Stimulated activated CD4-positive, alpha-beta T cell treated with anti-CD3 and anti-CD28 coated beads, Interleukin-4, amount 100 ng/mL, for 24 hours (primary cell): Measurements from ENCODE around the gene ITSN1.
A peak's percentile ranks its signal among the peaks of the same experiment; 100 is the strongest.
"Not testable (repeated sequence)": the region's sequence is repeated elsewhere in the genome, so short reads cannot be mapped to it uniquely, and the experiment has no call there.

Experiments used
- DNase-seq: peaks from one replicate; pipeline ENCODE4 v3.0.0-alpha.2; 2020

ITSN1 gene

GRCh38 chr21:33867868-33868267, 225.6 kb downstream of the ITSN1 start:
- DNase-seq = not testable (repeated sequence)

- no peak for DNase-seq
Observed at GRCh38 chr21:33869873-33870272, 227.6 kb downstream of the ITSN1 start.

GRCh38 chr21:33870768-33871167, 228.5 kb downstream of the ITSN1 start:
- DNase-seq = no peak

DNA sequence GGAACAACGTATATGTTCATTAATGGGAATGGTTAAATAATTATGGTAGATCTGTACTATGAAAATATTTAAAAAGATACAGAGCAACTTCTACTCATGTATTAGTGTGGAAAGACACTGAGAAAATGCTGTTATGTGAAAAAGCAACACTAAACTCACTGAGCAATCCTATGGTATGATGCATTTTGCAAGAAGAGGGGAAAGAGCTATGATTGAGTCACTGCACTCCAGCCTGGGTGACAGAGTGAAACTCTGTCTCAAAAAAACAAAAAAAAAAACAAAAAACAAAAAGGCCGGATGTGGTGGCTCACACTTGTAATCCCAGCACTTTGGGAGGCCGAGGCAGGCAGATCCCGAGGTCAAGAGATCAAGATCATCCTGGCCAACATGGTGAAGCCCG, 228.9 kb downstream of the ITSN1 start:
- DNase-seq = no peak

GRCh38 chr21:33872881-33873515, 230.7 kb downstream of the ITSN1 start:
- DNase-seq = no peak

- no peak for DNase-seq
Observed at GRCh38 chr21:33874161-33874560, 231.9 kb downstream of the ITSN1 start.

DNA sequence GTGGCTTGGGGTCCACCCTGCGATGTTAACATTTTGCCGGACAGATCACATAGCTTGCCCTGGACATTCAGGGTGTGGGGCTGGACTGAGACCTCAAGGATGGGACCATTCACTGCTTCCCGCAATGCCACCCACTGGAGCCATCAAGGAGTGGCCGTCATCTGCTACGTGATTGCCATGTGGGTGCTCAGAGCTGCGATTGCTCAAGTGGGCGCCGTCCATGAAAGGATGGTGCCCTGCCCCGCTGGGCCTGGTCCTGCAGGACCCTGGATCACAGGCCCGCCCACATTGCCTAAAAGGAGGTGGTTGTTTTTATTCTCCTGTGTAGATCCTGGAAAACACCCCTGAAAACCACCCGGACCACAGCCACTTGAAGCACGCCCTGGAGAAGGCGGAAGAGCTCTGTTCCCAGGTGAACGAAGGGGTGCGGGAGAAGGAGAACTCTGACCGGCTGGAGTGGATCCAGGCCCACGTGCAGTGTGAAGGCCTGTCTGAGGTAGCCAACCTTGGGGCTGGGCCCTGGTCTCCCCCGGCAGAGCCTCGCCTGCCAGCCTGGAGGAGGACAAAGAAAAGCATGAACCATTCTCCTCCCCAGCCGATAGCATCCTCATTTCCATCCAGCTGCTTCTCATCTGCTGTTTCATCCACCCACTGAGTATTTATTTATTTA, 232.9 kb downstream of the ITSN1 start:
- no peak for DNase-seq

DNA sequence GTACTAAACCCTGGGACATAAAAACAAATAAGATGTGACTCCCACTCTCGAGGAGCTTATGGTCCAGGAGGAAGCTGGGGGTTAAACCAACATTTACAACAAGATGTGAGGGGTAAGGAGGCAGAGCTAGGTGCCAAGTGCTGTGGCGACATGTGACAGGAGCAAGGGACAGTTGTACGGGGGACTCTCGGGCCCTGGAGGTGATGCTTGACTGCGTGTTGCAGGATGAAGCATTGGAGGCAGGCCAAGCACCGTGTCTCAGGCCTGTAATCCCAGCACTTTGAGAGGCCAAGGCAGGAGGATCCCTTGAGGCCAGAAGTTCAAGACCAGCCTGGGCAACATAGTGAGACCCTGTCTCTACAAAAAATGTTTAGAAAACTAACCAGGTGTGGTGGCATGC, 236.5 kb downstream of the ITSN1 start:
- DNase-seq = no peak

DNA sequence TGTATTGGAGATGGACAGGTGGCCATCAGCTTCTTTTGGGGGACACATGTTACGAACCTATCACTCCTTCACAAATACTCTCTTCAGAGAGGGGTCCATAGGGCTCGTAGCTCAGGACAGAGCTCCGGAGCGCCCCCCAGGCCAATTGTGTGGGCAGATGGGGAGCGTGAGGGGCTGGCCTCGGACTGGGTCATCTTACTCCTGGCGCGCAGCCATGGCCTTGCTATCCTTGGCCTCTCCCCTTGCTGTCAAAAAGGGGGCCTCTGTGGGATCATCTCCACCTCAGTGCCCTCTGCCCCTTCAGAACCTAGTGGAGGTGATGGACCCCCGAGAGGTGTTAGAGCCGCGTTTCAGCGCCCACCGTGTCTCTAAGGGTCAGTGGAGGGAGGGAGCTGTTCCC, 238.3 kb downstream of the ITSN1 start:
- no peak for DNase-seq

DNA sequence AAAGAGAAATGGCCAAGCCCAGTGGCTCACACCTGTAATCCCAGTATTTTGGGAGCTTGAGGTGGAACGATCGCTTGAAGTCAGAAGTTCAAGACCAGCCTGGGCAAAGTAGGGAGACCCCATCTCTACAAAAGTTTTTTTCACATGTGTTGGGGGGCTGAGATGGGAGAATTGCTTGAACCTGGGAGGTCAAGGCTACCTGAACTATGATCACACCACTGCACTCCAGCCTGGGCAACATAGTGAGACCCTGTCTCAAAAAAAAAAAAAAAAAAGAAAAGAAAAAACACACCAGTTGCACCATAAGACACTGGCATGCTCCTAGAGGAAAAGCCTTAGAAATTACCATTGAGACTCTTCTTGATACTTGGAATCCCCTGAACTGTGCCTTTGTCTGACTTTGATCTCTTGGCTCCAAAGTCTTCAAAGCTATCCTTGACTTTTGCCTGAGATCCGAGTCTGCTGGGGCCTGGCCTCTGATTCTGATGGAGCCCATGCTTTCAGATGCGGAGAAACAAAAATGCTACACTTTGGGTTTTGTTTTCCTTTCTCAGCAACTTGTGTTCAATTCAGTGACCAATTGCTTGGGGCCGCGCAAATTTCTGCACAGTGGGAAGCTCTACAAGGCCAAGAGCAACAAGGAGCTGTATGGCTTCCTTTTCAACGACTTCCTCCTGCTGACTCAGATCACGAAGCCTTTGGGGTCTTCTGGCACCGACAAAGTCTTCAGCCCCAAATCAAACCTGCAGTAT, 239.6 kb downstream of the ITSN1 start:
- no peak for DNase-seq

DNA sequence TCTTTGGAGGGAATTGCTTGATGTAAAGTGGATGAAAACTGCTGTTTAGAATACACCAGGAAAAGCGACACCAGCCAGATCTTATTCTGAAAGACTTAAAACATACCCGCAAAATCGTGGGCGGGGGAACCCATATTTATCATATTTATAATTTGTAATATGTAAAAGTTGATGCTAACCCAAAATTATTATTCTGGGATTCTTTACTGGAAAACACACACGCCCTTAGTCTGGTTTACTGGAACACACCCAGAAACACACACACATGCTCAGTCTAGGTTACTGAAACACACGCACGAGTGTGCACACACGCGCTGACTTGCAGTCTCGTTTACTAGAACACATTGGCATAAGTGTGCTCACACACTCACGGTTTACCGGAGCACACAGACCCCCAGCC, 240.8 kb downstream of the ITSN1 start:
- no peak for DNase-seq

- no peak for DNase-seq
Observed at GRCh38 chr21:33884376-33885171, 242.3 kb downstream of the ITSN1 start.

DNA sequence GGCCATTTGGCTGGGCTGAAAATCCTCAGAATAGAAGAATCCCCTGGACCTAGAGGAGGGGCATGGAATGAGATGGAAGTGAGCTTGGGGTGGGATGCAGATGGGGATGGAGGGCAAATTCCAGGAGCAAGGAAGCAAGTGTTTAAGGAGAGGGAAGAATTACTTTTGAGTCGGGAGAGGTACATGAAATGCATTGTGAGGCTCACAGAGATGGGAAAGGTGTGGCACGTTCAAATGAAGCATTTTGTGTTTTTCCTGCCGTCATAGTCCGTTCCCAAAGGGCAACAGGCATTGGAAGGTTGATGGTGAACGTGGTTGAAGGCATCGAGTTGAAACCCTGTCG, 242.8 kb downstream of the ITSN1 start:
- no peak for DNase-seq

DNA sequence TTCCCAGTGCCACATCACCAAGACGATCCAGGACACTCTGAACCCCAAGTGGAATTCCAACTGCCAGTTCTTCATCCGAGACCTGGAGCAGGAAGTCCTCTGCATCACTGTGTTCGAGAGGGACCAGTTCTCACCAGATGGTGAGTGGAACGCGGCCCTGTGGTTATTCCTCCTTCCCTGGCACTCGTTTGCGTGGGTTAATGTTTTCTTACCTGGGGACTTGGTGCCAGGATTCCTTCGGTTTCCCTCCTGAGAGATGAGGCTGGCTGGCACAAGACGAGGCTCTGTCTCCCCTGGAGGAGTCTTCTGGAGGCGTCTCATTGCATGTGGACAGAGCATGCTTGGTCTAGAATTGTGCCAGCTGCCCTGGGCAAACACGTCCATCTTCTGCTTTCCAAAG, 244.0 kb downstream of the ITSN1 start:
- DNase-seq = no peak

GRCh38 chr21:33890187-33890586, 247.9 kb downstream of the ITSN1 start:
- DNase-seq = no peak

DNA sequence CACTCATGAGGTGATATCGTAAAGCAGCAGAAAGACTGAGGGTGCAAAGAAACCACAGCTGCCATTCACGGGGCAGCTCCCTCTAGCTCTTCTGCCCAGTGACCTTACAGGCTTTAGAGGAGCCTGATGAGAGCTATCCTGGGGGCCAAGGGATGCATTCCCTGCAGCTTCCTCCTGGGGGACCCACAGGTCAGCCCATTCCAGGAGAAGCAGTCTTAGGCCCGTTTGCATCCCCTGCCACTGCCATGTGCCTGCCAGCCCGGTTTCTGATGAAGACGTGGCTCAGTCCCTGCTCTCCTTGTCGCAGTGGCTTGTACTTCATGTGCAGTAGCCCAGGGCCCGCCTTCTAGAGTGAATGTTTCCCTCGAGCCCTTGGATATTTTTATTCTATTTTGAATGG, 250.6 kb downstream of the ITSN1 start:
- DNase-seq = no peak

- DNase-seq = no peak
Observed at GRCh38 chr21:33893917-33894316, 251.6 kb downstream of the ITSN1 start.

- DNase-seq = peak; percentile 76
Observed at GRCh38 chr21:33894736-33895288, 252.5 kb downstream of the ITSN1 start.

DNA sequence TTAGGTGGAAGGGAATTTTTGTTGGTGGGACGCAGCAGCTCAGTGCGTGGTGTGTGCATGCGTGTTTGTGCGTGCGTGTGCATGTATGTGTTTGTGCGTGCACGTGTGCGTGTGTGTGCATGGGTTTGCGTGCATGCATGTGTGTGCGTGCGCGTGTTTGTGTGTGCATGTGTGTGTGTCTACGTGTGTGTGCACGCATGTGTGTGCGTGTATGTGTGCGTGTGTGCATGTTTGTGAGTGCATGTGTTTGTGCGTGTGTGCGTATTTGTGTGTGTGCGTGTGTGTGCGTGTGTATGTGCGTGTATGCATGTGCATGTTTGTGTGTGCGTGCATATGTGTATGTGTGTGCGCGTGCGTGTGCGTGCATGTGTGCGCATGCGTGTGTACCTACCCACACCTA, 253.1 kb downstream of the ITSN1 start:
- no peak for DNase-seq

GRCh38 chr21:33896691-33897090, 254.4 kb downstream of the ITSN1 start:
- no peak for DNase-seq

GRCh38 chr21:33897098-33897497, 254.8 kb downstream of the ITSN1 start:
- no peak for DNase-seq

DNA sequence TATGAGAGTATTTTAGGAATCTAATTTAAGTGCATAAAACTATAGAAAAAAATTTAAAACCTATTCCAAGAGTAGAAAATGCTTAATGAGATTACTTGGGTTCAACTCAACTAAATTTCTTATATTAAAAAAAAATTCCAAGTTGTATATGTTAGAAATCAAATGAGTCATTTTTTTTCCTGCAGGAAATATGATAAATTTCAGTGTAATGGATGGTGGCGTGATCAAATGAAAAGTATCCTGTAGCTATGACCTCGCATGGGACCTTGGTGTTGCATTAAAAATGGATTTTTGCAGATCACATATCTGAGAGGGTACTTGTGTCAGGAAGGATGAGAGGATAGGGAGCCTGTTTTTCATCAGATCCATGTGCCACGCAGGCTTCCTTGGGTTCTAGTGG, 255.4 kb downstream of the ITSN1 start:
- DNase-seq = no peak

- no peak for DNase-seq
Observed at GRCh38 chr21:33898586-33898985, 256.3 kb downstream of the ITSN1 start.
